Upper lobe of left lung (tissue), 6 donors: ENCODE data around the gene ACVR2B. TPM values are rescaled to one million over a fixed set of nuclear protein-coding genes. Genes with fewer than 3 reads are reported as not detected.
A peak's percentile ranks its signal among the peaks of the same experiment; 100 is the strongest.

ENCODE experiments used
- ATAC-seq, 2 donors: fragments of 200-7000 bp; cut with Tn5 transposase; one replicate each; pipeline ENCODE4 v1.9.1; 2022; ENCODE audit warnings: mild to moderate bottlenecking in 2 of 2, moderate library complexity in 2 of 2; ENCODE audit not compliant: low FRiP score in 2 of 2
- DNase-seq, 2 donors: peaks; one replicate each; pipeline ENCODE4 v3.0.0-alpha.2; 2019 to 2020
- H3K27ac ChIP-seq, 4 donors: fragments of 200-600 bp; sonication (generic); one replicate each; pipeline ENCODE4 v1.5.1; 2016 to 2019
- H3K27me3 ChIP-seq, 4 donors: fragments of 200-600 bp; sonication (generic); one replicate each; pipeline ENCODE4 v1.5.1; 2017 to 2019
- H3K36me3 ChIP-seq, 4 donors: fragments of 200-600 bp; sonication (generic); one replicate each; pipeline ENCODE4 v1.5.1; 2016 to 2019
- H3K4me1 ChIP-seq, 4 donors: fragments of 200-600 bp; sonication (generic); one replicate each; pipeline ENCODE4 v1.5.1; 2018 to 2019
- H3K4me3 ChIP-seq, 4 donors: fragments of 200-600 bp; sonication (generic); one replicate each; pipeline ENCODE4 v1.5.1; 2017 to 2019; ENCODE audit warnings: mild to moderate bottlenecking in 2 of 4, moderate library complexity in 1 of 4
- H3K9me3 ChIP-seq, 4 donors: fragments of 200-600 bp; sonication (generic); one replicate each; pipeline ENCODE4 v1.5.1; 2018 to 2019
- EP300 ChIP-seq, 4 donors: sonication (generic); formaldehyde crosslinking; IDR thresholded peaks; one replicate each; pipeline ENCODE4 v1.5.1; 2017; ENCODE audit warnings: antibody characterized with exemption in 4 of 4, control low read depth in 2 of 4
- POLR2A ChIP-seq, 4 donors: fragments of 450-650 bp; IDR thresholded peaks; one replicate each; pipeline ENCODE4 v1.5.1; 2016 to 2017; ENCODE audit warnings: antibody characterized with exemption in 4 of 4, mild to moderate bottlenecking in 2 of 4
- POLR2AphosphoS5 ChIP-seq, 2 donors: sonication (generic); formaldehyde crosslinking; IDR thresholded peaks; one replicate each; pipeline ENCODE4 v1.5.1; 2017; ENCODE audit warnings: antibody characterized with exemption in 2 of 2
- WGBS, 2 donors: methylation state at CpG; one replicate each; pipeline ENCODE4 v1.1.5; 2017 to 2018; 5-methylcytosine and 5-hydroxymethylcytosine counted together
- total RNA-seq, 6 donors: library from RNA; depleted of rRNA in 4 of 6; stranded (reverse); fragments of >200 nt in 4 of 6; gene quantifications; one replicate each; pipeline versions ENCODE4 v1.1.0 to v1.2.1, GENCODE V29; 2016 to 2021
- TF ChIP-seq, protein P1 (sequence below), 6 experiments: fragments of 450-650 bp in 4 of 6; fragments of 200-600 bp in 2 of 6; sonication (generic) in 2 of 6; IDR thresholded peaks; one replicate each; pipeline ENCODE4 v1.5.1; 2016 to 2019; ENCODE audit warnings: antibody characterized with exemption in 6 of 6
- donor health status: DM: no; HTN: no; CAD: no; lungs with moderate emphysema.
- donor health status: DM: no; HTN: yes; CAD: no; lungs with severe emphysema.

ACVR2B gene
- total RNA-seq, 6 donors from 2014 or later: 4.1 to 9.4 (median 8.0) TPM

DNA sequence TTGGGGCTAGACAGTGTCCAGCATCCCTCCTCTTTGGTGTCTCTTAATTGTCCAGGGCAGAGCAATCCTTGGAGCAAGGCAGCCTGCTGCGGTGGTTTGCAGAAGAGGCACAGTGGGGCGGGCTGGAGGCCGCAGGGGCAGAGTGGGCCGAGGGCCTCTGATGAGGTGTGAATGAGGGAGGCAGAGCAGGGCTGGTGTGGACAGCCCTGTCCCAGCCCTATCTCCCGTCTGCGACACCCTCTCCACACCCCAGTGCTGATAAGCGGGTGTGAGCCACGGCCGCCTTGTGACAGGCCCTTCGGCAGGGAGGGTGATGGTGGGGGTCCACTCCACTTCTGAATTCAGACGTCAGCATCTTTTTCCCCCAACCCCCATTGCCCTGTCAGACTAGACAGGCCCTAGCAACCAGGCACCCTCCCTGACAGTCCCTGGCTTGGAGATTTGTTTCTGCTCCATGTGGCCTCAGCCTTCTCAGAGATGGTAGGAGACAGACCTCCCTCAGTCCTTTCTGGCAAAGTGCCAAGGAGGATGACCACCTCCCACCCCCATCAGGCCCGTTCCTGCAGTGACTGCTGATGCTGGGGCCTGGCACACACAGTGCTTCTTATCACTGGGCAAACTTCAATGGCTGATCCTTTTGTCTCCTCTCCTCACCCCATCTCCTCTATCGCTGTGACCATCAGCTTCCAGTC is 79.7 kb downstream of the ACVR2B start:
- ATAC-seq: peak; percentile 20 to 50
- H3K27me3 ChIP-seq: no peaks in the 10 kb centered on the region
- peak in 1 of 2 donors; percentile 67 for DNase-seq
- H3K4me3 ChIP-seq: no peak overlapping the region
- no peaks in the 10 kb centered on the region for H3K9me3 ChIP-seq
- no peaks in the 10 kb centered on the region for H3K4me1 ChIP-seq
- peaks cover 0 to 6% (median 5%) of the 10 kb centered on the region in 4 donors for H3K36me3 ChIP-seq
- 80 to 81% methylated on average over 13 of the region's 13 CpGs for WGBS, 2 donors
- no peak for TF ChIP-seq EP300 (IDR thresholded peaks at IDR 0.05)
- TF ChIP-seq POLR2AphosphoS5 (IDR thresholded peaks at IDR 0.05): no peak
- TF ChIP-seq, protein P1, sequence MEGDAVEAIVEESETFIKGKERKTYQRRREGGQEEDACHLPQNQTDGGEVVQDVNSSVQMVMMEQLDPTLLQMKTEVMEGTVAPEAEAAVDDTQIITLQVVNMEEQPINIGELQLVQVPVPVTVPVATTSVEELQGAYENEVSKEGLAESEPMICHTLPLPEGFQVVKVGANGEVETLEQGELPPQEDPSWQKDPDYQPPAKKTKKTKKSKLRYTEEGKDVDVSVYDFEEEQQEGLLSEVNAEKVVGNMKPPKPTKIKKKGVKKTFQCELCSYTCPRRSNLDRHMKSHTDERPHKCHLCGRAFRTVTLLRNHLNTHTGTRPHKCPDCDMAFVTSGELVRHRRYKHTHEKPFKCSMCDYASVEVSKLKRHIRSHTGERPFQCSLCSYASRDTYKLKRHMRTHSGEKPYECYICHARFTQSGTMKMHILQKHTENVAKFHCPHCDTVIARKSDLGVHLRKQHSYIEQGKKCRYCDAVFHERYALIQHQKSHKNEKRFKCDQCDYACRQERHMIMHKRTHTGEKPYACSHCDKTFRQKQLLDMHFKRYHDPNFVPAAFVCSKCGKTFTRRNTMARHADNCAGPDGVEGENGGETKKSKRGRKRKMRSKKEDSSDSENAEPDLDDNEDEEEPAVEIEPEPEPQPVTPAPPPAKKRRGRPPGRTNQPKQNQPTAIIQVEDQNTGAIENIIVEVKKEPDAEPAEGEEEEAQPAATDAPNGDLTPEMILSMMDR (IDR thresholded peaks at IDR 0.05): no peak
- no peak for TF ChIP-seq POLR2A (IDR thresholded peaks at IDR 0.05)
- no peak overlapping the region for H3K27ac ChIP-seq

DNA sequence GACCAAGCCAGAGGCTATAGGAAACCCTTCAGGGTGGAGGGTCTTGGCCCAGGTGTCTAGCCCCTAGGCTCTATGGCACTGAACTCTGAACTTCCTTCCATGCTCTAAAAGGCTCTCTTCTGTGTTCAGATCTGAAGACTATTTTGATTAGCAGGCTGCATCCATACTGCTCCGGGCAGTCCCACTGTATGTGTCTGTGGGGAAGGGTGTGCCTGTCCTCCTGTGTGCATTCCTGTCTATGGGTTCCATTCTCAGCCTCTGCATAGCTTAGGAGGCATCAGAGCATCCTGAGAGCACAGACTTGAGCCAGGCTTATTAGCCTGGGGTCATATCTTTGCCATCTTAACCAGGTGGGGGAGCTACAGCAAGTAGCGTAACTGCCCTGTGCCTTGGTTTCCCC is 80.5 kb downstream of the ACVR2B start:
- no peak overlapping the region for H3K4me3 ChIP-seq
- ATAC-seq (no peak), DNase-seq (no peak)
- H3K36me3 ChIP-seq: peaks cover 0 to 6% (median 4%) of the 10 kb centered on the region in 4 donors
- H3K27me3 ChIP-seq: no peaks in the 10 kb centered on the region
- no peak overlapping the region for H3K27ac ChIP-seq
- TF ChIP-seq POLR2AphosphoS5 (IDR thresholded peaks at IDR 0.05) (no peak), EP300 (IDR thresholded peaks at IDR 0.05) (no peak), POLR2A (IDR thresholded peaks at IDR 0.05) (no peak)
- TF ChIP-seq, protein P1 (IDR thresholded peaks at IDR 0.05): no peak
- 95 to 100% methylated on average over 2 of the region's 2 CpGs for WGBS, 2 donors
- no peaks in the 10 kb centered on the region for H3K4me1 ChIP-seq
- H3K9me3 ChIP-seq: no peaks in the 10 kb centered on the region

DNA sequence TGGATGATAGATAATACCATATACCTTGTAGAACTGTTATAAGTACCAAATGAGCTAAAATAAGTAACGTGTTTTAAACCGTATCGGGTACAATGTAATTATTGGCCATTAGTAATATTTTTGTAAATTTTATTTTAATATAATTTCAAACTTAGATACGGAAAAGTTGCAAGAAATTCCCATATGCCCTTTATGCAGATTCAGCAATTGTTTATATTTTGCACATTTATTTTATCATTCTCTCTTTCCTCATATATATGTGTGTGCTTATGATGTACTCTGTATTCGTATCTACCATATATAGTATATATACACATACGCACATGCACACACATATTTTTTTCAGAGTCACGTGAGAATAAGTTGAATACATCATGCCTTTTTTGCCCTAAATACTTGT is 80.9 kb downstream of the ACVR2B start:
- no peak for ATAC-seq
- 98% methylated on average over 7 of the region's 7 CpGs for WGBS, 2 donors
- no peak overlapping the region for H3K27ac ChIP-seq

DNA sequence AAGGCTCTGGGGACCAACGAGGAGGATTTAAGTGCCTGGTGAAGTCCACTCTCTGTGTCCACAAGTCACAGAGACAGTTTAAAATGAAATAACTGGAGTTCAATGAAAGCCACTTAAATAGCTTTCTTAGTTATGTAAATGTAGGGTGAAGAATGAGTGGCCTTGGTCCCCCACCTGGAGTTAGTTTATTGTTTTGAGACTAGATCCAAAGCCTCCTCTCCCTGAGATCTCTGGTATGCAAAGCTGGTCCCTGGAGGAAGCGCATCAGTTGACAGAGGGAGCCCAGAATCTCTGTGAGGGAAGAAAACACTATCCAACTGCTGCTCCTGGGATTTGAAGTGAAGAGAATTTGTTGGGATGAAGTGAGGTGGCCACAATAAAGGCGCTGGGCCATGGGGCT is 83.0 kb downstream of the ACVR2B start:
- TF ChIP-seq EP300 (IDR thresholded peaks at IDR 0.05) (no peak), POLR2AphosphoS5 (IDR thresholded peaks at IDR 0.05) (no peak), POLR2A (IDR thresholded peaks at IDR 0.05) (no peak)
- TF ChIP-seq, protein P1 (IDR thresholded peaks at IDR 0.05): no peak
- no peak for DNase-seq
- no peaks in the 10 kb centered on the region for H3K9me3 ChIP-seq
- ATAC-seq: no peak
- 78 to 83% methylated on average over 3 of the region's 3 CpGs for WGBS, 2 donors
- H3K4me1 ChIP-seq: no peaks in the 10 kb centered on the region
- H3K36me3 ChIP-seq: peaks cover 0 to 4% (median 0%) of the 10 kb centered on the region in 4 donors
- no peak overlapping the region for H3K4me3 ChIP-seq
- H3K27ac ChIP-seq: no peak overlapping the region
- no peaks in the 10 kb centered on the region for H3K27me3 ChIP-seq

More for the DNA sequence above, 80.9 kb downstream of the ACVR2B start:
- Histone ChIP-seq H3K36me3 (peaks cover 0 to 5% (median 4%) of the 10 kb centered on the region in 4 donors), H3K4me3 (no peak overlapping the region), H3K4me1 (no peaks in the 10 kb centered on the region), H3K9me3 (no peaks in the 10 kb centered on the region), H3K27me3 (no peaks in the 10 kb centered on the region)
- DNase-seq: no peak
- TF ChIP-seq EP300 (IDR thresholded peaks at IDR 0.05) (no peak), POLR2A (IDR thresholded peaks at IDR 0.05) (no peak), POLR2AphosphoS5 (IDR thresholded peaks at IDR 0.05) (no peak)
- TF ChIP-seq, protein P1 (IDR thresholded peaks at IDR 0.05): no peak
